Measurements from ENCODE around the gene ALOX5. TPM values are rescaled to one million over a fixed set of nuclear protein-coding genes. Genes with fewer than 3 reads are reported as not detected.
"Not testable (repeated sequence)": the region's sequence is repeated elsewhere in the genome, so short reads cannot be mapped to it uniquely, and the experiment has no call there.

ALOX5 gene
- total and polyA plus RNA-seq, 7 donors: 1.6 to 3.1 (median 2.0) TPM

GRCh38 chr10:45411607-45411940, 37.6 kb downstream of the ALOX5 start:
- intact Hi-C loops (cut with DNase I): no loop called here
- H3K36me3 ChIP-seq (ENCODE audit: insufficient read depth in 1 of 2, low read depth in 1 of 2): no peaks in the 10 kb centered on the region
- ATAC-seq (no peak), DNase-seq (no peak)
- H3K4me3 ChIP-seq: no peak overlapping the region
- no peak for TF ChIP-seq CTCF (IDR thresholded peaks at IDR 0.05)
- H3K4me1 ChIP-seq: no peaks in the 10 kb centered on the region
- no peak overlapping the region for H3K27ac ChIP-seq
- peaks cover 0 to 15% (median 2%) of the 10 kb centered on the region in 3 donors for H3K27me3 ChIP-seq (ENCODE audit: insufficient read depth in 3 of 3, low read length in 2 of 3)
- no peaks in the 10 kb centered on the region for H3K9me3 ChIP-seq
- WGBS, 3 donors: 82 to 93% (median 83%) methylated on average over 4 of the region's 4 CpGs

GRCh38 chr10:45415062-45415461, 41.0 kb downstream of the ALOX5 start:
- 84 to 94% (median 88%) methylated on average over 4 to 5 of the region's 5 CpGs for WGBS, 3 donors
- H3K36me3 ChIP-seq (ENCODE audit: insufficient read depth in 1 of 2, low read depth in 1 of 2); ATAC-seq; H3K27ac ChIP-seq; H3K4me1 ChIP-seq; H3K9me3 ChIP-seq; H3K27me3 ChIP-seq (ENCODE audit: insufficient read depth in 3 of 3, low read length in 2 of 3); intact Hi-C loops (cut with DNase I); DNase-seq; H3K4me3 ChIP-seq: not testable (repeated sequence)

GRCh38 chr10:45416603-45417002, 42.6 kb downstream of the ALOX5 start:
- 97 to 100% (median 98%) methylated on average over 2 of the region's 2 CpGs for WGBS, 3 donors
- no peak overlapping the region for H3K27ac ChIP-seq
- H3K4me1 ChIP-seq: peaks cover 17% of the 10 kb centered on the region
- no peaks in the 10 kb centered on the region for H3K9me3 ChIP-seq
- no peaks in the 10 kb centered on the region for H3K36me3 ChIP-seq (ENCODE audit: insufficient read depth in 1 of 2, low read depth in 1 of 2)
- no peak for ATAC-seq
- DNase-seq: no peak
- intact Hi-C loops (cut with DNase I): no loop called here
- no peak overlapping the region for H3K4me3 ChIP-seq
- TF ChIP-seq CTCF (IDR thresholded peaks at IDR 0.05): no peak
- peaks cover 0 to 5% (median 2%) of the 10 kb centered on the region in 3 donors for H3K27me3 ChIP-seq (ENCODE audit: insufficient read depth in 3 of 3, low read length in 2 of 3)

GRCh38 chr10:45417746-45418145, 43.7 kb downstream of the ALOX5 start:
- Histone ChIP-seq H3K4me1 (peaks cover 17% of the 10 kb centered on the region), H3K27ac (no peak overlapping the region), H3K9me3 (no peaks in the 10 kb centered on the region), H3K4me3 (no peak overlapping the region), H3K36me3 (ENCODE audit: insufficient read depth in 1 of 2, low read depth in 1 of 2) (no peaks in the 10 kb centered on the region), H3K27me3 (ENCODE audit: insufficient read depth in 3 of 3, low read length in 2 of 3) (peaks cover 0 to 5% (median 0%) of the 10 kb centered on the region in 3 donors)
- ATAC-seq: no peak
- DNase-seq: no peak
- 85 to 86% (median 86%) methylated on average over 6 of the region's 6 CpGs for WGBS, 3 donors
- no peak for TF ChIP-seq CTCF (IDR thresholded peaks at IDR 0.05)
- intact Hi-C loops (cut with DNase I): no loop called here

GRCh38 chr10:45418417-45418848, 44.4 kb downstream of the ALOX5 start:
- WGBS, 3 donors: 62 to 71% (median 69%) methylated on average over 15 of the region's 15 CpGs
- no peak for TF ChIP-seq CTCF (IDR thresholded peaks at IDR 0.05)
- ATAC-seq (no peak), DNase-seq (no peak)
- H3K4me1 ChIP-seq: peaks cover 17% of the 10 kb centered on the region
- intact Hi-C loops (cut with DNase I): no loop called here
- peaks cover 0 to 5% (median 0%) of the 10 kb centered on the region in 3 donors for H3K27me3 ChIP-seq (ENCODE audit: insufficient read depth in 3 of 3, low read length in 2 of 3)
- peak overlapping the region; percentile 43 for H3K27ac ChIP-seq
- H3K36me3 ChIP-seq (ENCODE audit: insufficient read depth in 1 of 2, low read depth in 1 of 2): no peaks in the 10 kb centered on the region
- H3K9me3 ChIP-seq: no peaks in the 10 kb centered on the region
- peak overlapping the region; percentile 65 for H3K4me3 ChIP-seq

Measured in psoas muscle (tissue), 8 donors.